Ishikawa (cell line): ENCODE measurements around the gene TRPC3.

Experiments
- CEBPB ChIP-seq: IDR thresholded peaks from 2 replicates; pipeline ENCODE4 v1.6.1; 2012
- CREB1 ChIP-seq: IDR thresholded peaks from 2 replicates; pipeline ENCODE4 v1.6.1; 2012; ENCODE audit warnings: low read depth
- EGR1 ChIP-seq: IDR thresholded peaks from 2 replicates; pipeline ENCODE4 v1.6.1; 2012
- EP300 ChIP-seq: IDR thresholded peaks from 2 replicates; pipeline ENCODE4 v1.6.1; 2012; ENCODE audit warnings: borderline replicate concordance
- FOXM1 ChIP-seq: IDR thresholded peaks from 2 replicates; pipeline ENCODE4 v1.6.1; 2012; ENCODE audit warnings: low read depth, borderline replicate concordance
- MAX ChIP-seq: IDR thresholded peaks from 2 replicates; pipeline ENCODE4 v1.6.1; 2012
- NFIC ChIP-seq: IDR thresholded peaks from 2 replicates; pipeline ENCODE4 v1.6.1; 2012
- RAD21 ChIP-seq: IDR thresholded peaks from 2 replicates; pipeline ENCODE4 v1.6.1; 2012; ENCODE audit warnings: low read depth
- REST ChIP-seq: IDR thresholded peaks from 2 replicates; pipeline ENCODE4 v1.6.1; 2012; ENCODE audit warnings: low read depth, mild to moderate bottlenecking
- TAF1 ChIP-seq: IDR thresholded peaks from 2 replicates; pipeline ENCODE4 v1.6.1; 2012; ENCODE audit warnings: low read depth, mild to moderate bottlenecking
- TCF12 ChIP-seq: IDR thresholded peaks from 2 replicates; pipeline ENCODE4 v1.6.1; 2012; ENCODE audit warnings: low read depth
- TEAD4 ChIP-seq: IDR thresholded peaks from 2 replicates; pipeline ENCODE4 v1.6.1; 2012
- YY1 ChIP-seq: IDR thresholded peaks from 2 replicates; pipeline ENCODE4 v1.6.1; 2012; ENCODE audit warnings: low read depth
- ZBTB7A ChIP-seq: IDR thresholded peaks from 2 replicates; pipeline ENCODE4 v1.6.1; 2012; ENCODE audit warnings: low read depth
- TF ChIP-seq, protein P1 (sequence below): IDR thresholded peaks from 2 replicates; pipeline ENCODE4 v1.6.1; 2012

The TRPC3 gene

GRCh38 chr4:121873604-121874003, 78.3 kb downstream of the TRPC3 start:
- TF ChIP-seq TAF1: no peak
- TF ChIP-seq EP300: no peak
- no peak for TF ChIP-seq RAD21
- TF ChIP-seq, protein P1, sequence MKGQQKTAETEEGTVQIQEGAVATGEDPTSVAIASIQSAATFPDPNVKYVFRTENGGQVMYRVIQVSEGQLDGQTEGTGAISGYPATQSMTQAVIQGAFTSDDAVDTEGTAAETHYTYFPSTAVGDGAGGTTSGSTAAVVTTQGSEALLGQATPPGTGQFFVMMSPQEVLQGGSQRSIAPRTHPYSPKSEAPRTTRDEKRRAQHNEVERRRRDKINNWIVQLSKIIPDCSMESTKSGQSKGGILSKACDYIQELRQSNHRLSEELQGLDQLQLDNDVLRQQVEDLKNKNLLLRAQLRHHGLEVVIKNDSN: no peak
- TF ChIP-seq YY1: no peak
- TF ChIP-seq ZBTB7A: no peak
- TF ChIP-seq EGR1: no peak
- no peak for TF ChIP-seq CEBPB

GRCh38 chr4:121869841-121870822, 81.7 kb downstream of the TRPC3 start, which contains the start of gene BBS7:
TSS of gene BBS7 (minus strand) at chr4:121870474. CDS start at chr4:121870313, 161 bp downstream.
- 0 out of 2 replicates have a peak, but pooled peaks have one; percentile 20 for TF ChIP-seq FOXM1
- TF ChIP-seq TAF1: peak; percentile 80
- TF ChIP-seq TCF12: peak; percentile 36
- no peak for TF ChIP-seq RAD21
- 0 out of 2 replicates have a peak, but pooled peaks have one; percentile 45 for TF ChIP-seq ZBTB7A
- peak; percentile 78 for TF ChIP-seq CREB1
- peak; percentile 79 for TF ChIP-seq MAX
- no peak for TF ChIP-seq NFIC
- no peak for TF ChIP-seq EGR1
- TF ChIP-seq TEAD4: 0 out of 2 replicates have a peak, but pooled peaks have one; percentile 15
- TF ChIP-seq EP300: no peak
- TF ChIP-seq, protein P1: no peak
- 0 out of 2 replicates have a peak, but pooled peaks have one; percentile 30 for TF ChIP-seq YY1
- TF ChIP-seq CEBPB: no peak
- peak; percentile 20; the same call in 1 of the 2 replicates for TF ChIP-seq REST

- TF ChIP-seq RAD21: no peak
- TF ChIP-seq YY1: no peak
- TF ChIP-seq TAF1: no peak
- TF ChIP-seq FOXM1: no peak
- TF ChIP-seq CEBPB: no peak
- TF ChIP-seq TCF12: no peak
- TF ChIP-seq EP300: no peak
- no peak for TF ChIP-seq NFIC
- no peak for TF ChIP-seq MAX
- TF ChIP-seq EGR1: no peak
- no peak for TF ChIP-seq REST
- no peak for TF ChIP-seq CREB1
- TF ChIP-seq TEAD4: no peak
These were observed 88.1 kb downstream of the TRPC3 start for GRCh38 chr4:121863799-121864198.

DNA sequence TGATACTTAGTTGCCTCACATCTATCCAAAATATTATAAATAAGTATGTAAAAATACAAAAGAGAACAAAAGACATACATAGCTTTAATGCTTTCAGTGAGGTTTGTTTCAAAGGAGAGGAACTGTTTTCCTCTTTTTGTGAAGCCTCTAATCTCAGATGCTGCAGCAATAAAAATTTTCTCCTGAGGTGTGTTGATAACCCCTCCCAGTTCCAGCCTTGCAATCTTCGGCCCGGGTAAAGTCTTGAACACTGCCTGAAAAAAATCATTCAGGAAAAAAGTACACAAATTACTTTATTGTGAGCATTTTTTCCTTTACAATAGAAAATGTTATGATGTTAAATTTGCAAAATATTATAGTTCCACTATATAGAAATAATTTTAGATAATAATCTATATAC, 90.4 kb downstream of the TRPC3 start:
- TF ChIP-seq, protein P1: no peak
- TF ChIP-seq MAX (no peak), NFIC (no peak), EP300 (no peak), EGR1 (no peak), RAD21 (no peak), TCF12 (no peak), TAF1 (no peak), FOXM1 (no peak), CREB1 (no peak), YY1 (no peak), REST (no peak), TEAD4 (no peak), ZBTB7A (no peak), CEBPB (no peak)
